Neural progenitor cell (in vitro differentiated cells): ENCODE measurements around the gene SYNDIG1.

Experiments used
- EZH2 ChIP-seq: fragments of 200-600 bp; sonication (generic); IDR thresholded peaks from 2 replicates; pipeline ENCODE4 v1.6.1; 2017; ENCODE audit warnings: antibody characterized with exemption, mild to moderate bottlenecking, moderate library complexity
- EZH2phosphoT487 ChIP-seq: fragments of 200-600 bp; sonication (generic); IDR thresholded peaks from 2 replicates; pipeline ENCODE4 v1.6.1; 2017; ENCODE audit warnings: antibody characterized with exemption
- TF ChIP-seq, protein P1 (sequence below): fragments of 200-600 bp; sonication (generic); IDR thresholded peaks from 2 replicates; pipeline ENCODE4 v1.5.1; 2017; ENCODE audit warnings: antibody characterized with exemption, mild to moderate bottlenecking

DNA sequence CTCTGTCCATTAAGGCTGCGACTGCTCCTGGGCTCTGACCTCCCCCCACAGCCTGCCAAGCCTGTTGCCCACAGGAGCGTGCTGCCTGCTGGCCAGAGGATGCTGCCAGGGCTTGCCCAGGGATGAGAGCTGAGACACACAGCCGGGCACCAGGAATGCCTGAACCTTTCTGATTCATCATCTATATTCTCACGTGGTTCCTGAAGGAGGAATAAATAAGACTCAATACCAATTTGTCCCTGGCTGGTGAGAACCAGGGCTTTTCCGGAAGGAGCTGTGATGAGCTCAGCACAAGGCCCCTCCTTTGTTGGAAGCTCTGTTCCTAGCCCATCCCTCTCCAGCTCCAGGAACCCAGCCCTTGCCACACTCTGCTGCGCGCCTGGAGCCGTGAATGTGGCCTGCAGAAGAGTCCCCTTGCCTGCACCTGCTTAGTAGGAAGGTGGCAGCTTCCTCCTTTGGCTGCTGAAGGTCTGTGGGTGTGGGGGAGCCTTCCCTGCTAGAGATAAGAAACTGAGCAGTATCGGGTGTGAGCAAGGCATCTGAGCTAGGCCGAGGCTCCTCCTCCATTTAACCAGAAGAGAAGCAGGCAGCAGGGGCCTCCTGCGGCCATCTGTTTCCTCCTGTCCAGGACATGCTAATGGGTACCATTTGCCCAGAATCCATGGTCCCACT lies 37.9 kb downstream of the SYNDIG1 start:
- TF ChIP-seq, protein P1, sequence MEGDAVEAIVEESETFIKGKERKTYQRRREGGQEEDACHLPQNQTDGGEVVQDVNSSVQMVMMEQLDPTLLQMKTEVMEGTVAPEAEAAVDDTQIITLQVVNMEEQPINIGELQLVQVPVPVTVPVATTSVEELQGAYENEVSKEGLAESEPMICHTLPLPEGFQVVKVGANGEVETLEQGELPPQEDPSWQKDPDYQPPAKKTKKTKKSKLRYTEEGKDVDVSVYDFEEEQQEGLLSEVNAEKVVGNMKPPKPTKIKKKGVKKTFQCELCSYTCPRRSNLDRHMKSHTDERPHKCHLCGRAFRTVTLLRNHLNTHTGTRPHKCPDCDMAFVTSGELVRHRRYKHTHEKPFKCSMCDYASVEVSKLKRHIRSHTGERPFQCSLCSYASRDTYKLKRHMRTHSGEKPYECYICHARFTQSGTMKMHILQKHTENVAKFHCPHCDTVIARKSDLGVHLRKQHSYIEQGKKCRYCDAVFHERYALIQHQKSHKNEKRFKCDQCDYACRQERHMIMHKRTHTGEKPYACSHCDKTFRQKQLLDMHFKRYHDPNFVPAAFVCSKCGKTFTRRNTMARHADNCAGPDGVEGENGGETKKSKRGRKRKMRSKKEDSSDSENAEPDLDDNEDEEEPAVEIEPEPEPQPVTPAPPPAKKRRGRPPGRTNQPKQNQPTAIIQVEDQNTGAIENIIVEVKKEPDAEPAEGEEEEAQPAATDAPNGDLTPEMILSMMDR: no peak
- TF ChIP-seq EZH2phosphoT487 (no peak), EZH2 (no peak)
